H1 (cell line): ENCODE measurements around the gene CEP97. TPM values are rescaled to one million over a fixed set of nuclear protein-coding genes. Genes with fewer than 3 reads are reported as not detected.
A peak's percentile ranks its signal among the peaks of the same experiment; 100 is the strongest.

ENCODE experiments used
- EZH2 ChIP-seq: fragments of 200-600 bp; sonication (generic); IDR thresholded peaks from 2 replicates; pipeline ENCODE4 v1.7.1; 2012; ENCODE audit warnings: low read depth, mild to moderate bottlenecking, moderate library complexity, low read length, inconsistent platforms; ENCODE audit not compliant: severe bottlenecking
- JUN ChIP-seq: IDR thresholded peaks from 2 replicates; pipeline ENCODE4 v1.6.1; 2011; ENCODE audit warnings: low read depth, mild to moderate bottlenecking, improper control_type of control experiment, low read length
- POLR2A ChIP-seq, 2 experiments: IDR thresholded peaks; 1 replicate in 1 of 2; 2 replicates in 1 of 2; pipeline ENCODE4 v1.6.1; 2011; ENCODE audit warnings: low read depth in 2 of 2, low read length in 2 of 2, mild to moderate bottlenecking in 2 of 2; ENCODE audit errors: control extremely low read depth in 1 of 2
- POLR2AphosphoS5 ChIP-seq: IDR thresholded peaks from 2 replicates; pipeline ENCODE4 v1.6.1; 2011; ENCODE audit warnings: low read depth, low read length
- RAD21 ChIP-seq, 2 experiments: IDR thresholded peaks in 1 of 2; conservative IDR thresholded peaks in 1 of 2; 2 replicates each; pipeline ENCODE4 v1.6.1; 2011; ENCODE audit warnings: low read depth in 2 of 2, low read length in 2 of 2, improper control_type of control experiment in 1 of 2, inconsistent platforms in 1 of 2, mild to moderate bottlenecking in 1 of 2, moderate library complexity in 1 of 2
- RXRA ChIP-seq: IDR thresholded peaks from 2 replicates; pipeline ENCODE4 v1.6.1; 2011; ENCODE audit warnings: low read depth, mild to moderate bottlenecking, low read length, moderate library complexity; ENCODE audit not compliant: insufficient read depth
- SIRT6 ChIP-seq: IDR thresholded peaks from one replicate; pipeline ENCODE4 v1.7.1; 2012; ENCODE audit warnings: low read length, inconsistent platforms
- YY1 ChIP-seq: IDR thresholded peaks from 2 replicates; pipeline ENCODE4 v1.6.1; 2011; ENCODE audit warnings: low read depth, mild to moderate bottlenecking, low read length
- polyA plus RNA-seq, 7 experiments: library from polyadenylated mRNA; depleted of rRNA in 3 of 7; stranded (reverse) in 5 of 7; unstranded in 2 of 7; fragments of >200 nt in 5 of 7; fragments of 200-250 nt in 2 of 7; gene quantifications; 1 replicate in 5 of 7; 2 replicates in 1 of 7; 4 replicates in 1 of 7; pipeline versions ENCODE4 v1.2.1 to v1.2.3, GENCODE V29; 2011 to 2013; ENCODE audit warnings: missing spikeins in 2 of 7, mixed read lengths in 2 of 7
- total RNA-seq: library from RNA; stranded (reverse); fragmentation: NEBNext Ultra II Directional; extraction: Animal tissue kit (Norgen Biotek cat#: 25700); gene quantifications from 2 replicates; pipeline ENCODE4 v1.2.1, GENCODE V29; 2021
- TF ChIP-seq, protein P1 (sequence below): fragments of 300-600 bp; sonication (generic); IDR thresholded peaks from 2 replicates; pipeline ENCODE4 v1.7.1; 2012; ENCODE audit warnings: low read length, moderate library complexity, mild to moderate bottlenecking, inconsistent platforms; ENCODE audit not compliant: insufficient replicate concordance
- TF ChIP-seq, protein P2 (sequence below): IDR thresholded peaks from 2 replicates; pipeline ENCODE4 v1.6.1; 2012; ENCODE audit warnings: inconsistent platforms

CEP97 gene
- total and polyA plus RNA-seq, 2 of the 8 experiments (the other 6 are each of a cell fraction or from before 2014, with no cell fraction given) = 1.6 to 13.2 TPM

- TF ChIP-seq, protein P1, sequence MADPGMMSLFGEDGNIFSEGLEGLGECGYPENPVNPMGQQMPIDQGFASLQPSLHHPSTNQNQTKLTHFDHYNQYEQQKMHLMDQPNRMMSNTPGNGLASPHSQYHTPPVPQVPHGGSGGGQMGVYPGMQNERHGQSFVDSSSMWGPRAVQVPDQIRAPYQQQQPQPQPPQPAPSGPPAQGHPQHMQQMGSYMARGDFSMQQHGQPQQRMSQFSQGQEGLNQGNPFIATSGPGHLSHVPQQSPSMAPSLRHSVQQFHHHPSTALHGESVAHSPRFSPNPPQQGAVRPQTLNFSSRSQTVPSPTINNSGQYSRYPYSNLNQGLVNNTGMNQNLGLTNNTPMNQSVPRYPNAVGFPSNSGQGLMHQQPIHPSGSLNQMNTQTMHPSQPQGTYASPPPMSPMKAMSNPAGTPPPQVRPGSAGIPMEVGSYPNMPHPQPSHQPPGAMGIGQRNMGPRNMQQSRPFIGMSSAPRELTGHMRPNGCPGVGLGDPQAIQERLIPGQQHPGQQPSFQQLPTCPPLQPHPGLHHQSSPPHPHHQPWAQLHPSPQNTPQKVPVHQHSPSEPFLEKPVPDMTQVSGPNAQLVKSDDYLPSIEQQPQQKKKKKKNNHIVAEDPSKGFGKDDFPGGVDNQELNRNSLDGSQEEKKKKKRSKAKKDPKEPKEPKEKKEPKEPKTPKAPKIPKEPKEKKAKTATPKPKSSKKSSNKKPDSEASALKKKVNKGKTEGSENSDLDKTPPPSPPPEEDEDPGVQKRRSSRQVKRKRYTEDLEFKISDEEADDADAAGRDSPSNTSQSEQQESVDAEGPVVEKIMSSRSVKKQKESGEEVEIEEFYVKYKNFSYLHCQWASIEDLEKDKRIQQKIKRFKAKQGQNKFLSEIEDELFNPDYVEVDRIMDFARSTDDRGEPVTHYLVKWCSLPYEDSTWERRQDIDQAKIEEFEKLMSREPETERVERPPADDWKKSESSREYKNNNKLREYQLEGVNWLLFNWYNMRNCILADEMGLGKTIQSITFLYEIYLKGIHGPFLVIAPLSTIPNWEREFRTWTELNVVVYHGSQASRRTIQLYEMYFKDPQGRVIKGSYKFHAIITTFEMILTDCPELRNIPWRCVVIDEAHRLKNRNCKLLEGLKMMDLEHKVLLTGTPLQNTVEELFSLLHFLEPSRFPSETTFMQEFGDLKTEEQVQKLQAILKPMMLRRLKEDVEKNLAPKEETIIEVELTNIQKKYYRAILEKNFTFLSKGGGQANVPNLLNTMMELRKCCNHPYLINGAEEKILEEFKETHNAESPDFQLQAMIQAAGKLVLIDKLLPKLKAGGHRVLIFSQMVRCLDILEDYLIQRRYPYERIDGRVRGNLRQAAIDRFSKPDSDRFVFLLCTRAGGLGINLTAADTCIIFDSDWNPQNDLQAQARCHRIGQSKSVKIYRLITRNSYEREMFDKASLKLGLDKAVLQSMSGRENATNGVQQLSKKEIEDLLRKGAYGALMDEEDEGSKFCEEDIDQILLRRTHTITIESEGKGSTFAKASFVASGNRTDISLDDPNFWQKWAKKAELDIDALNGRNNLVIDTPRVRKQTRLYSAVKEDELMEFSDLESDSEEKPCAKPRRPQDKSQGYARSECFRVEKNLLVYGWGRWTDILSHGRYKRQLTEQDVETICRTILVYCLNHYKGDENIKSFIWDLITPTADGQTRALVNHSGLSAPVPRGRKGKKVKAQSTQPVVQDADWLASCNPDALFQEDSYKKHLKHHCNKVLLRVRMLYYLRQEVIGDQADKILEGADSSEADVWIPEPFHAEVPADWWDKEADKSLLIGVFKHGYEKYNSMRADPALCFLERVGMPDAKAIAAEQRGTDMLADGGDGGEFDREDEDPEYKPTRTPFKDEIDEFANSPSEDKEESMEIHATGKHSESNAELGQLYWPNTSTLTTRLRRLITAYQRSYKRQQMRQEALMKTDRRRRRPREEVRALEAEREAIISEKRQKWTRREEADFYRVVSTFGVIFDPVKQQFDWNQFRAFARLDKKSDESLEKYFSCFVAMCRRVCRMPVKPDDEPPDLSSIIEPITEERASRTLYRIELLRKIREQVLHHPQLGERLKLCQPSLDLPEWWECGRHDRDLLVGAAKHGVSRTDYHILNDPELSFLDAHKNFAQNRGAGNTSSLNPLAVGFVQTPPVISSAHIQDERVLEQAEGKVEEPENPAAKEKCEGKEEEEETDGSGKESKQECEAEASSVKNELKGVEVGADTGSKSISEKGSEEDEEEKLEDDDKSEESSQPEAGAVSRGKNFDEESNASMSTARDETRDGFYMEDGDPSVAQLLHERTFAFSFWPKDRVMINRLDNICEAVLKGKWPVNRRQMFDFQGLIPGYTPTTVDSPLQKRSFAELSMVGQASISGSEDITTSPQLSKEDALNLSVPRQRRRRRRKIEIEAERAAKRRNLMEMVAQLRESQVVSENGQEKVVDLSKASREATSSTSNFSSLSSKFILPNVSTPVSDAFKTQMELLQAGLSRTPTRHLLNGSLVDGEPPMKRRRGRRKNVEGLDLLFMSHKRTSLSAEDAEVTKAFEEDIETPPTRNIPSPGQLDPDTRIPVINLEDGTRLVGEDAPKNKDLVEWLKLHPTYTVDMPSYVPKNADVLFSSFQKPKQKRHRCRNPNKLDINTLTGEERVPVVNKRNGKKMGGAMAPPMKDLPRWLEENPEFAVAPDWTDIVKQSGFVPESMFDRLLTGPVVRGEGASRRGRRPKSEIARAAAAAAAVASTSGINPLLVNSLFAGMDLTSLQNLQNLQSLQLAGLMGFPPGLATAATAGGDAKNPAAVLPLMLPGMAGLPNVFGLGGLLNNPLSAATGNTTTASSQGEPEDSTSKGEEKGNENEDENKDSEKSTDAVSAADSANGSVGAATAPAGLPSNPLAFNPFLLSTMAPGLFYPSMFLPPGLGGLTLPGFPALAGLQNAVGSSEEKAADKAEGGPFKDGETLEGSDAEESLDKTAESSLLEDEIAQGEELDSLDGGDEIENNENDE = no peak
- TF ChIP-seq RXRA (no peak), RAD21 (IDR thresholded peaks at IDR 0.05 in 1 of 2, conservative IDR thresholded peaks at IDR 0.05 in 1 of 2; ENCODE audit: low read depth in 2 of 2, low read length in 2 of 2) (no peak), POLR2AphosphoS5 (peak; percentile 85), SIRT6 (peak; percentile 78), POLR2A (IDR thresholded peaks at IDR 0.05; ENCODE audit: control extremely low read depth in 1 of 2, low read depth in 2 of 2, low read length in 2 of 2) (peak; percentile 13 to 59; a peak in 2 of 3 replicates), JUN (no peak), YY1 (no peak), EZH2 (no peak)
- TF ChIP-seq, protein P2, sequence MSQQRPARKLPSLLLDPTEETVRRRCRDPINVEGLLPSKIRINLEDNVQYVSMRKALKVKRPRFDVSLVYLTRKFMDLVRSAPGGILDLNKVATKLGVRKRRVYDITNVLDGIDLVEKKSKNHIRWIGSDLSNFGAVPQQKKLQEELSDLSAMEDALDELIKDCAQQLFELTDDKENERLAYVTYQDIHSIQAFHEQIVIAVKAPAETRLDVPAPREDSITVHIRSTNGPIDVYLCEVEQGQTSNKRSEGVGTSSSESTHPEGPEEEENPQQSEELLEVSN = no peak
Measured at GRCh38 chr3:101680466-101680865, 43.9 kb upstream of the CEP97 start (continued).
